HAP-1 (cell line): ENCODE measurements around the gene SENP1.

Experiments used
- DNase-seq, 2 experiments: peaks; one replicate each; pipeline ENCODE4 v3.0.0-alpha.2; 2016 to 2020; ENCODE audit warnings: low spot score in 2 of 2
- H3K27me3 ChIP-seq: fragments of 250-450 bp; sonication (Bioruptor Pico); 2 replicates; pipeline ENCODE4 v1.5.1; 2020; ENCODE audit warnings: low read depth, mild to moderate bottlenecking, moderate library complexity
- H3K36me3 ChIP-seq: fragments of 250-450 bp; sonication (Bioruptor Pico); replicated peaks from 2 replicates; pipeline ENCODE4 v1.5.1; 2020; ENCODE audit warnings: mild to moderate bottlenecking
- H3K4me1 ChIP-seq: fragments of 250-450 bp; sonication (Bioruptor Pico); 2 replicates; pipeline ENCODE4 v1.5.1; 2020; ENCODE audit warnings: mild to moderate bottlenecking
- H3K4me3 ChIP-seq: fragments of 250-450 bp; sonication (Bioruptor Pico); 2 replicates; pipeline ENCODE4 v1.5.1; 2020; ENCODE audit warnings: mild to moderate bottlenecking, moderate library complexity
- H3K9me3 ChIP-seq: fragments of 250-450 bp; sonication (Bioruptor Pico); 2 replicates; pipeline ENCODE4 v1.5.1; 2020; ENCODE audit warnings: mild to moderate bottlenecking, moderate library complexity
- in situ Hi-C: fragments of 300-500 bp; cut with MboI; formaldehyde crosslinking; loops from 3 replicates; pipeline ENCODE4 v1.14.3; 2020; ENCODE audit warnings: low sequenced_read_pairs, inconsistent platforms, mixed read lengths

Gene SENP1

GRCh38 chr12:48019639-48020265 lies 86.1 kb downstream of the SENP1 start:
- H3K27me3 ChIP-seq, result no peaks in the 10 kb centered on the region
- in situ Hi-C loops, result no loop called here
- H3K9me3 ChIP-seq, result no peaks in the 10 kb centered on the region

GRCh38 chr12:48018618-48018995 lies 87.3 kb downstream of the SENP1 start:
- DNase-seq, result no peak
- no peaks in the 10 kb centered on the region for H3K27me3 ChIP-seq
- no peak overlapping the region for H3K4me3 ChIP-seq
- H3K9me3 ChIP-seq, result no peaks in the 10 kb centered on the region
- in situ Hi-C loops, result no loop called here
- no peaks in the 10 kb centered on the region for H3K36me3 ChIP-seq
- H3K4me1 ChIP-seq, result peaks cover 7% of the 10 kb centered on the region

More at GRCh38 chr12:48019639-48020265, 86.1 kb downstream of the SENP1 start:
- Histone ChIP-seq H3K36me3 (no peaks in the 10 kb centered on the region), H3K4me1 (peaks cover 7% of the 10 kb centered on the region), H3K4me3 (no peak overlapping the region)
- no peak for DNase-seq

- H3K27me3 ChIP-seq, result no peaks in the 10 kb centered on the region; the same call in 1 of the 2 replicates
- no peak overlapping the region for H3K4me3 ChIP-seq
- in situ Hi-C loops, result no loop called here
- H3K9me3 ChIP-seq, result no peaks in the 10 kb centered on the region
- peaks cover 7% of the 10 kb centered on the region for H3K4me1 ChIP-seq
- no peak for DNase-seq
- no peaks in the 10 kb centered on the region for H3K36me3 ChIP-seq
Observed at GRCh38 chr12:48017921-48018617, 87.8 kb downstream of the SENP1 start.

GRCh38 chr12:48017496-48017895 lies 88.4 kb downstream of the SENP1 start:
- H3K4me3 ChIP-seq, result no peak overlapping the region
- in situ Hi-C loops, result no loop called here
- peaks cover 2% of the 10 kb centered on the region; the same call in 1 of the 2 replicates for H3K27me3 ChIP-seq
- H3K9me3 ChIP-seq, result no peaks in the 10 kb centered on the region
- no peaks in the 10 kb centered on the region for H3K36me3 ChIP-seq
- H3K4me1 ChIP-seq, result peaks cover 7% of the 10 kb centered on the region
- no peak for DNase-seq

- H3K4me3 ChIP-seq, result no peak overlapping the region
- no peaks in the 10 kb centered on the region for H3K36me3 ChIP-seq
- H3K4me1 ChIP-seq, result peaks cover under 1% of the 10 kb centered on the region
- no peaks in the 10 kb centered on the region for H3K9me3 ChIP-seq
- in situ Hi-C loops, result no loop called here
- peaks cover 2% of the 10 kb centered on the region; the same call in 1 of the 2 replicates for H3K27me3 ChIP-seq
- no peak for DNase-seq
Observed at GRCh38 chr12:48016373-48017020, 89.4 kb downstream of the SENP1 start.

- Histone ChIP-seq H3K9me3 (no peaks in the 10 kb centered on the region), H3K36me3 (no peaks in the 10 kb centered on the region), H3K4me1 (no peaks in the 10 kb centered on the region), H3K27me3 (peaks cover 2% of the 10 kb centered on the region; the same call in 1 of the 2 replicates), H3K4me3 (no peak overlapping the region)
- in situ Hi-C loops, result no loop called here
- no peak for DNase-seq
Observed at GRCh38 chr12:48015954-48016353, 89.9 kb downstream of the SENP1 start.

GRCh38 chr12:48015129-48015528 lies 90.8 kb downstream of the SENP1 start:
- H3K27me3 ChIP-seq, result peaks cover 2% of the 10 kb centered on the region; the same call in 1 of the 2 replicates
- H3K4me3 ChIP-seq, result no peak overlapping the region
- no peaks in the 10 kb centered on the region for H3K4me1 ChIP-seq
- no peaks in the 10 kb centered on the region for H3K9me3 ChIP-seq
- H3K36me3 ChIP-seq, result no peaks in the 10 kb centered on the region
- in situ Hi-C loops, result no loop called here
- DNase-seq, result no peak

GRCh38 chr12:48013287-48013686 lies 92.6 kb downstream of the SENP1 start:
- no peak overlapping the region for H3K4me3 ChIP-seq
- H3K27me3 ChIP-seq, result peaks cover 2% of the 10 kb centered on the region; the same call in 1 of the 2 replicates
- no peaks in the 10 kb centered on the region for H3K9me3 ChIP-seq
- H3K4me1 ChIP-seq, result no peaks in the 10 kb centered on the region
- DNase-seq, result no peak
- in situ Hi-C loops, result no loop called here
- no peaks in the 10 kb centered on the region for H3K36me3 ChIP-seq

GRCh38 chr12:48012070-48012469 lies 93.8 kb downstream of the SENP1 start:
- no peaks in the 10 kb centered on the region for H3K4me1 ChIP-seq
- DNase-seq, result no peak
- H3K9me3 ChIP-seq, result no peaks in the 10 kb centered on the region
- no peak overlapping the region for H3K4me3 ChIP-seq
- in situ Hi-C loops, result no loop called here
- H3K27me3 ChIP-seq, result peaks cover 2% of the 10 kb centered on the region; the same call in 1 of the 2 replicates
- no peaks in the 10 kb centered on the region for H3K36me3 ChIP-seq

- Histone ChIP-seq H3K27me3 (peaks cover 2% of the 10 kb centered on the region; the same call in 1 of the 2 replicates), H3K4me3 (no peak overlapping the region), H3K4me1 (no peaks in the 10 kb centered on the region), H3K9me3 (no peaks in the 10 kb centered on the region), H3K36me3 (no peaks in the 10 kb centered on the region)
- in situ Hi-C loops, result no loop called here
- DNase-seq, result no peak
Observed at GRCh38 chr12:48010366-48010970, 95.4 kb downstream of the SENP1 start.

- no peak overlapping the region for H3K4me3 ChIP-seq
- no peaks in the 10 kb centered on the region for H3K36me3 ChIP-seq
- no peak for DNase-seq
- H3K27me3 ChIP-seq, result peaks cover 2% of the 10 kb centered on the region; the same call in 1 of the 2 replicates
- H3K9me3 ChIP-seq, result no peaks in the 10 kb centered on the region
- in situ Hi-C loops, result no loop called here
- peaks cover 7% of the 10 kb centered on the region for H3K4me1 ChIP-seq
Observed at GRCh38 chr12:48009471-48009870, 96.4 kb downstream of the SENP1 start.

- H3K36me3 ChIP-seq, result no peaks in the 10 kb centered on the region
- no peak for DNase-seq
- H3K4me3 ChIP-seq, result no peak overlapping the region
- H3K27me3 ChIP-seq, result peaks cover 2% of the 10 kb centered on the region; the same call in 1 of the 2 replicates
- in situ Hi-C loops, result no loop called here
- H3K4me1 ChIP-seq, result peaks cover 7% of the 10 kb centered on the region
- H3K9me3 ChIP-seq, result no peaks in the 10 kb centered on the region
Observed at GRCh38 chr12:48008950-48009349, 96.9 kb downstream of the SENP1 start.

- Histone ChIP-seq H3K9me3 (no peaks in the 10 kb centered on the region), H3K36me3 (no peaks in the 10 kb centered on the region), H3K27me3 (peaks cover 2% of the 10 kb centered on the region; the same call in 1 of the 2 replicates), H3K4me1 (peaks cover 7% of the 10 kb centered on the region), H3K4me3 (no peak overlapping the region)
- in situ Hi-C loops, result no loop called here
- no peak for DNase-seq
Observed at GRCh38 chr12:48008349-48008748, 97.5 kb downstream of the SENP1 start.

- no peaks in the 10 kb centered on the region for H3K27me3 ChIP-seq
- H3K36me3 ChIP-seq, result no peaks in the 10 kb centered on the region
- H3K4me3 ChIP-seq, result no peak overlapping the region
- DNase-seq, result no peak
- peaks cover 18% of the 10 kb centered on the region for H3K4me1 ChIP-seq
- in situ Hi-C loops, result no loop called here
- no peaks in the 10 kb centered on the region for H3K9me3 ChIP-seq
Observed at GRCh38 chr12:48007206-48007605, 98.7 kb downstream of the SENP1 start.
